ENCODE data around the gene TRAPPC5.

The TRAPPC5 gene

GRCh38 chr19:7701654-7702457 lies 21.2 kb downstream of the TRAPPC5 start, which contains the start of gene FCER2:
TSS of gene FCER2 (minus strand) at chr19:7702131. CDS start at chr19:7699760, 2,371 bp downstream.
- no peak for DNase-seq

- no peak for DNase-seq
Observed at GRCh38 chr19:7703332-7703731, 22.7 kb downstream of the TRAPPC5 start.

GRCh38 chr19:7704280-7705060 lies 23.8 kb downstream of the TRAPPC5 start:
- DNase-seq = no peak

- peak; percentile 40 for DNase-seq
Observed at GRCh38 chr19:7705387-7706187, 25.0 kb downstream of the TRAPPC5 start.

GRCh38 chr19:7706188-7706954 lies 25.7 kb downstream of the TRAPPC5 start:
- no peak for DNase-seq

GRCh38 chr19:7706955-7707456 lies 26.4 kb downstream of the TRAPPC5 start:
- DNase-seq = no peak

GRCh38 chr19:7709932-7710460 lies 29.4 kb downstream of the TRAPPC5 start:
- no peak for DNase-seq

- no peak for DNase-seq
Observed at GRCh38 chr19:7710616-7711015, 30.0 kb downstream of the TRAPPC5 start.

GRCh38 chr19:7715671-7716070 lies 35.0 kb downstream of the TRAPPC5 start:
- DNase-seq = no peak

- no peak for DNase-seq
Observed at GRCh38 chr19:7716762-7717161, 36.1 kb downstream of the TRAPPC5 start.

- DNase-seq = no peak
Observed at GRCh38 chr19:7718668-7719067, 38.0 kb downstream of the TRAPPC5 start.

GRCh38 chr19:7720351-7720750 lies 39.7 kb downstream of the TRAPPC5 start:
- DNase-seq = no peak

- DNase-seq = no peak
Observed at GRCh38 chr19:7722231-7722651, 41.6 kb downstream of the TRAPPC5 start.

- DNase-seq = no peak
Observed at GRCh38 chr19:7725791-7726190, 45.2 kb downstream of the TRAPPC5 start.

- no peak for DNase-seq
Observed at GRCh38 chr19:7729211-7729610, 48.6 kb downstream of the TRAPPC5 start.

GRCh38 chr19:7729831-7730285 lies 49.2 kb downstream of the TRAPPC5 start:
- DNase-seq = no peak

- no peak for DNase-seq
Observed at GRCh38 chr19:7730286-7731217, 49.9 kb downstream of the TRAPPC5 start.

GRCh38 chr19:7731218-7731595 lies 50.6 kb downstream of the TRAPPC5 start:
- DNase-seq = no peak

GRCh38 chr19:7731615-7732014 lies 51.0 kb downstream of the TRAPPC5 start:
- DNase-seq = no peak

- DNase-seq = no peak
Observed at GRCh38 chr19:7732045-7732444, 51.4 kb downstream of the TRAPPC5 start, which contains the start of gene CLEC4G. TSS of gene CLEC4G (minus strand) at chr19:7732110. CDS start at chr19:7732102, 8 bp downstream.

- no peak for DNase-seq
Observed at GRCh38 chr19:7733376-7733775, 52.7 kb downstream of the TRAPPC5 start.
